KMS-11 (cell line): ENCODE data around the gene PRDM15.

Experiments
- H2AFZ ChIP-seq: fragments of 200-600 bp; sonication (generic); 2 replicates; pipeline ENCODE4 v1.6.1; 2016; ENCODE audit warnings: antibody characterized with exemption, mixed run types, low read depth
- H3K27ac ChIP-seq: fragments of 200-600 bp; sonication (generic); 2 replicates; pipeline ENCODE4 v1.6.1; 2016; ENCODE audit warnings: mild to moderate bottlenecking, mixed run types
- H3K27me3 ChIP-seq: fragments of 200-600 bp; sonication (generic); 2 replicates; pipeline ENCODE4 v1.6.1; 2017; ENCODE audit warnings: mild to moderate bottlenecking, low read depth, mixed run types, moderate library complexity; ENCODE audit not compliant: insufficient read depth
- H3K36me3 ChIP-seq: fragments of 200-600 bp; sonication (generic); 2 replicates; pipeline ENCODE4 v1.6.1; 2017; ENCODE audit warnings: mild to moderate bottlenecking, mixed run types; ENCODE audit not compliant: insufficient read depth
- H3K4me1 ChIP-seq: fragments of 200-600 bp; sonication (generic); 2 replicates; pipeline ENCODE4 v1.6.1; 2016; ENCODE audit warnings: mild to moderate bottlenecking, low read depth, mixed run types; ENCODE audit not compliant: poor library complexity, severe bottlenecking
- H3K4me2 ChIP-seq: fragments of 200-600 bp; sonication (generic); 2 replicates; pipeline ENCODE4 v1.7.0; 2016; ENCODE audit warnings: mild to moderate bottlenecking, mixed run types
- H3K4me3 ChIP-seq: fragments of 200-600 bp; sonication (generic); IDR thresholded peaks from 2 replicates; pipeline ENCODE4 v1.6.1; 2017; ENCODE audit warnings: low read depth, low read length, mixed read lengths; ENCODE audit not compliant: insufficient read depth
- H3K79me2 ChIP-seq: fragments of 200-600 bp; sonication (generic); 2 replicates; pipeline ENCODE4 v1.6.1; 2016; ENCODE audit warnings: low read depth, mixed run types; ENCODE audit not compliant: insufficient read depth
- H3K9ac ChIP-seq: fragments of 200-600 bp; sonication (generic); 2 replicates; pipeline ENCODE4 v1.6.1; 2016; ENCODE audit warnings: mild to moderate bottlenecking, mixed run types
- H4K20me1 ChIP-seq: fragments of 200-600 bp; sonication (generic); 2 replicates; pipeline ENCODE4 v1.6.1; 2016; ENCODE audit warnings: mild to moderate bottlenecking, mixed run types; ENCODE audit not compliant: insufficient read depth
- TF ChIP-seq, protein P1 (sequence below): fragments of 200-600 bp; sonication (generic); conservative IDR thresholded peaks from 2 replicates; pipeline ENCODE4 v1.6.1; 2017; ENCODE audit warnings: low read depth, mild to moderate bottlenecking, antibody characterized with exemption, low read length, moderate library complexity, mixed read lengths

The PRDM15 gene

GRCh38 chr21:41761211-41761933 is 117.8 kb downstream of the PRDM15 start:
- TF ChIP-seq, protein P1, sequence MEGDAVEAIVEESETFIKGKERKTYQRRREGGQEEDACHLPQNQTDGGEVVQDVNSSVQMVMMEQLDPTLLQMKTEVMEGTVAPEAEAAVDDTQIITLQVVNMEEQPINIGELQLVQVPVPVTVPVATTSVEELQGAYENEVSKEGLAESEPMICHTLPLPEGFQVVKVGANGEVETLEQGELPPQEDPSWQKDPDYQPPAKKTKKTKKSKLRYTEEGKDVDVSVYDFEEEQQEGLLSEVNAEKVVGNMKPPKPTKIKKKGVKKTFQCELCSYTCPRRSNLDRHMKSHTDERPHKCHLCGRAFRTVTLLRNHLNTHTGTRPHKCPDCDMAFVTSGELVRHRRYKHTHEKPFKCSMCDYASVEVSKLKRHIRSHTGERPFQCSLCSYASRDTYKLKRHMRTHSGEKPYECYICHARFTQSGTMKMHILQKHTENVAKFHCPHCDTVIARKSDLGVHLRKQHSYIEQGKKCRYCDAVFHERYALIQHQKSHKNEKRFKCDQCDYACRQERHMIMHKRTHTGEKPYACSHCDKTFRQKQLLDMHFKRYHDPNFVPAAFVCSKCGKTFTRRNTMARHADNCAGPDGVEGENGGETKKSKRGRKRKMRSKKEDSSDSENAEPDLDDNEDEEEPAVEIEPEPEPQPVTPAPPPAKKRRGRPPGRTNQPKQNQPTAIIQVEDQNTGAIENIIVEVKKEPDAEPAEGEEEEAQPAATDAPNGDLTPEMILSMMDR: no peak
- H3K27ac ChIP-seq: no peak overlapping the region
- no peak overlapping the region for H3K4me2 ChIP-seq

DNA sequence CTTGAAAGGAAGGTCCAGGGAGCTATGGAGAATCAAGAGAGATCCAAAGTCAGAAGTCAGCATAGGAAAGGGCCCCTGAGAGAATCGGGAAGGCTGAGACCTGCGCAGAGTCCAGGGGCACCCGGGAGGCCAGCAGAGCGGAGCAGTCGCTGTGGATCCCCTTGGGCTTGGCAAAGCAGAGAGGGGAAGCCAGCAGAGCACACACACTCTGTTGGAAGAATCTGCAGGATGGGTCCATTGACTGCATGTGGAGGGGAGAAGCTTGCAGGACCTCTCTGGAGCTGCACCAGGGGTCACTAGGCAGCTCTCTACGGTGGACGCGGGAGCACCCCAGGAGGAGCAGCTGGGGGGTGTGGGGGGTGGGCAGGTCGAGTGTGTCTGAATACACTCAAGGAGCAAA is 118.7 kb downstream of the PRDM15 start:
- TF ChIP-seq, protein P1: no peak
- H3K4me2 ChIP-seq: no peak overlapping the region
- H3K27ac ChIP-seq: no peak overlapping the region
- H3K4me1 ChIP-seq: no peaks in the 10 kb centered on the region
- H4K20me1 ChIP-seq: no peaks in the 10 kb centered on the region
- peaks cover 18% of the 10 kb centered on the region; the same call in 1 of the 2 replicates for H3K27me3 ChIP-seq
- H3K36me3 ChIP-seq: no peaks in the 10 kb centered on the region
- no peak overlapping the region for H3K9ac ChIP-seq
- no peak overlapping the region for H3K4me3 ChIP-seq
- no peaks in the 10 kb centered on the region for H3K79me2 ChIP-seq
- H2AFZ ChIP-seq: no peak overlapping the region

More at GRCh38 chr21:41761211-41761933, 117.8 kb downstream of the PRDM15 start:
- H3K9ac ChIP-seq: no peak overlapping the region
- H3K79me2 ChIP-seq: no peaks in the 10 kb centered on the region
- H3K4me3 ChIP-seq: no peak overlapping the region
- no peaks in the 10 kb centered on the region for H3K4me1 ChIP-seq
- no peak overlapping the region for H2AFZ ChIP-seq
- H3K27me3 ChIP-seq: peaks cover 18% of the 10 kb centered on the region; the same call in 1 of the 2 replicates
- H4K20me1 ChIP-seq: no peaks in the 10 kb centered on the region
- H3K36me3 ChIP-seq: no peaks in the 10 kb centered on the region

DNA sequence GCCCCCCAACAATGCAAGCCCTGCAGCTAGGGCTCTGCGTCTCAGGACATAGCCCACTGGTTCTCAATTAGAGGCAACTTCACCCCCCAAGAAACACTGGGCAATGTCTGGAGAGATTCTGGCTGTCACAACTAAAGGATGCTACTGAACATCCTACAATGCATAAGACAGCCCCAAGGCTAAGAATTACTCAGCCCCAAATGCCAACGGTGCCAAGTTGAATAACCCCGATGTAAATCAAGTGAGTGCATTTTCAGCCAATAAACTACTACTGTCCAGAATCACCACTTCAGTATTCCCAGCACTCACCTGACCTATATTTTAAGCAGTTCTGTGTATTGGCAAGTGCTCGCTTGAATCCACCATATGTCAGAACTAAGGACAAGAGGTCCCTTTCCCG is 119.2 kb downstream of the PRDM15 start:
- Histone ChIP-seq H3K27ac (no peak overlapping the region), H3K4me3 (no peak overlapping the region), H3K79me2 (no peaks in the 10 kb centered on the region), H2AFZ (no peak overlapping the region), H4K20me1 (no peaks in the 10 kb centered on the region), H3K9ac (no peak overlapping the region), H3K36me3 (no peaks in the 10 kb centered on the region), H3K27me3 (peaks cover 18% of the 10 kb centered on the region; the same call in 1 of the 2 replicates), H3K4me1 (no peaks in the 10 kb centered on the region), H3K4me2 (no peak overlapping the region)
- TF ChIP-seq, protein P1: no peak

DNA sequence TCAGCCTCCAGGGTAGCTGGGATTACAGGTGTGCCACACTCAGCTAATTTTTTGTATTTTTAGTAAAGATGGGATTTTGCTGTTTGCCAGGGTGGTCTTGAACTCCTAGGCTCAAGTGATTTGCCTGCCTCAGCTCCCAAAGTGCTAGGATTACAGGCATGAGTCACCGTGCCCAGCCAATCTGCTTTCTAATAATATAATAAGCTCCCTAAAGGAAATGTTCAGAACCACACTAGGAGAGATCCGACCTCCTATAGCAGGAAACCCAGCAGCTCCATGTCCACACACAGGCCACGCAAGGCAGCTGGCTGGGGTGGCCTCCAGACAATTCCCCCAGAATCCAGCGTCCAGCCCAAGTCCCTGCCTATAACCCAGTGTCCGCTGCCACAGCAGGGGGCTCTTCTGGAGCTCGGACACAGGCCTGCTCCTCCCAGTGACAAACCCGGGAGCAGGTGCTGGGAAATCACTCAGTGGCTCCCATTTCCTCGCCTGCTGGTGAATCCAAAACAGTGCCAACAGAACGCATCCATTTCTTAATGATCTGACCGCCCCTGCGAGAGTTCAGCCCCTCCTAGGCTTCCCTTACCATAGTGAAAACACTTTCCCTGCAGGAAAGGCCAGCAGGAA is 119.8 kb downstream of the PRDM15 start:
- no peak overlapping the region for H3K4me2 ChIP-seq
- H4K20me1 ChIP-seq: no peaks in the 10 kb centered on the region
- no peak overlapping the region for H3K27ac ChIP-seq
- no peak overlapping the region for H2AFZ ChIP-seq
- no peak overlapping the region for H3K9ac ChIP-seq
- H3K36me3 ChIP-seq: no peaks in the 10 kb centered on the region
- H3K4me1 ChIP-seq: no peaks in the 10 kb centered on the region
- H3K27me3 ChIP-seq: peaks cover 18% of the 10 kb centered on the region; the same call in 1 of the 2 replicates
- no peak overlapping the region for H3K4me3 ChIP-seq
- H3K79me2 ChIP-seq: no peaks in the 10 kb centered on the region
- TF ChIP-seq, protein P1: no peak
